HG03439 (cell line): ENCODE data around the gene ATP4A.

ENCODE experiments used
- ATAC-seq: cut with Tn5 transposase; IDR thresholded peaks from one replicate; pipeline ENCODE4 v1.9.1; 2021; ENCODE audit warnings: mild to moderate bottlenecking, moderate library complexity; ENCODE audit not compliant: unreplicated experiment

ATP4A gene

DNA sequence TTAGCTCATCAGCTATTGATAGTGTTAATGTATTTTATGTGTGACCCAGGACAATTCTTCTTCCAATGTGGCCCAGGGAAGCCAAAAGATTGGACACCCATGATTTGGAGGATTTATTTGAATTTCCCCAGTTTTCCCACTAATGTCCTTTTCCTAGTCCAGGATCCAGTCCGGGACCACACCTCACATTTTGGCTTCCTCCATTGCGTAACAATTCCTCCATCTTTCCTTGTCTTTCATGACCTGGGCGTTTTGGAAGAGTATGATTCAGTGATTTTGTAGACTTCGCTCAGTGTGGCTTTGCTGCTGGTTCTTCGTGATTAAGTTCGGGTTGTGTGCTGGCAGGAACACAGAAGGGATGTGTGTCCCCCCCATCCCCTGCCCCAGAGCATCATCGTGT lies 3.3 kb upstream of the ATP4A start:
- no peak for ATAC-seq

DNA sequence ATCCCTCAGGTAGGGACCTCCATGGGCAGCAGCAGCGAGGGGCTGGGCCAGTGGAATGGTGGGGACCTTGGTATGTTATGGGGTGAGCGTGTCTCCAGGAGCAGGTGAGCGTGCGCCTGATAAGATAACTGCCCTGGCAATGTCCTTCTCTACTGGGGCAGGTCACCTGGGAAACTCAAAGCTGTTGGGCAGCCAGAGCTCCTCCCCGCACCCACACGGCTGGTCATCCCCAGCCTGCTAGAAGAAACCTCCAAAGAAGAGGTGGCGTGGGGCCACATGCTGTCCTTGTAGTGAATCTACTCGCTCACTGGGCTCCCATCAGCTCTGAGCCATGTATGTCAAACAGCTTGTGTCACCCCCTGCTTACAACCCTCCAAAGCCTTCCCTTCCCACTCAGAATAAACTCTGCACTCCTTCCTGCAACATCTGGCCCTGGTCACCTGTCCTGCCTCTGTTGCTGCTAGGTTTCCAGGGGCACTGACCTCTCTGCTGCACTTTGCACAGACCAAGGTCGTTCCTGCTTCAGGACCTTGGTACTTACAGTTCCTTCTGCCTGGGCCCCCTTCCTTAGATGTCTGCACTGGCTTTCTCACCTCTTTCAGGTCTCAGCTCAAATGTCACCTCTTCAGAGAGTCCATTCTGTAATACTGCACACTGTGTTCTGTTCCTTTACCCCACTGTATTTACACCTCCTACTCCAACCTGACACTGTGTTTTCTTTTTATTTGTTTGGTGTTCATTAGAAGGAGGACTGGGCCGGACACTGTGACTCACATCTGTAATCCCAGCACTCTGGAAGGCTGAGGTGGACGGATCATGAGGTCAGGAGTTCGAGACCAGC lies 1.8 kb upstream of the ATP4A start:
- no peak for ATAC-seq

DNA sequence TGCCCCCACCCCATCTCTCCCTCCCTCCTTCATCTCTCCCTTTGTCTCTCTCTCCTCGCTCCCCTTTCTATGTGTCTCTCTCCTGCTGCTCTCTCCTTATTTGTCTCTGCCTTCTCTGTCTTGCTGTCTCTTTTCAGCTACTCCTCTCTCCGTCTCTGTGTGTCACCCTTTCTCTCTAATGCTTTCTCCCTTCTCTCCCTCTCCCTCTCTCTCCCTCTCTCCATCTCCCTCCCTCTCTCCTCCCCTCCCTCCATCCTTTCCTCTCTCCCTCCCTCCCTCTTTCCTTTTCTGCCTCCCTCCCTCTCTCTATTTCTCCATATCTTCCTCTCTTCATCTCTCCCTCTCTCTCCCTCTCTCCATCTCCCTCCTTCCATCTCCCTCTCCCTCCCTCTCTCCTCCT lies 682 bp downstream of the ATP4A start:
- no peak for ATAC-seq

DNA sequence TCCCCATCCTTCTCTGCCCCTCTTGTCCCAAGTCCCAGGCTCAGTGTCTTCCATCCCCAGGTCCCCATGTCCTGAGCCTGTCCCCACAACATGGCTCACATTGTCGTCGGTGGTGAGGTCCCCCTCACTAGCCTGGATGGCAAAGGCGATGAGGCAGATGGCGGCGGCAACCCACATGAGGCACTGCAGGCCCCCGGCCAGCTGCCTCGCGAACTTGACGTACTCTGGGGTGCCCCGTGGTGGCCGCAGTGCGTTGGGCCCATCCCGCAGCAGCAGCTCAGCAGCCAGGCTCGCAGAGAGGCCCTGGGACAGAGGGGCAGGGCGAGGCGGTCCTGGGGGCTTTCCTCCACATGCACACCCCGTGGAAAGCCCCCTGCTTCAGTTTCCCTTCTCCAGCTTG lies 1.1 kb downstream of the ATP4A start:
- ATAC-seq, result no peak

DNA sequence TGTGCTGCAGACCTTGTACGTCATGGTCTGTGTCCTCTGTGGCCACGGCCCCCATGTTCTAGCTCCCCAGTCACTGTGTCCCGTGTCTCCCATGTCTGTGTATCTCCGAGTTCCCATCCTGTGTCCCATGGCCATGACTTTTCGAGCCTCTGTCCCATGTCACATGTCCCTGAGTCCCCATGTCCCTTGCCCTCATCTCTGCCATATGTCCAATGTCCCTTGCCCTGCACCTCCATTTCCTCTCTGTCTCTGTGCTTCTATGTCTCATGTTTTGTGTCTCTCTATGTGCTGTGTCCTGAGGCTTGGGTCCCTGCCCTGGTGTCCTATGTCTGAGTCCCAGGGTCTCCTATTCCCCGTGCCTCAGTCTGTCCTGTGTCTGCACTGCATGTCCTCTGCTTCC lies 2.0 kb downstream of the ATP4A start:
- no peak for ATAC-seq

DNA sequence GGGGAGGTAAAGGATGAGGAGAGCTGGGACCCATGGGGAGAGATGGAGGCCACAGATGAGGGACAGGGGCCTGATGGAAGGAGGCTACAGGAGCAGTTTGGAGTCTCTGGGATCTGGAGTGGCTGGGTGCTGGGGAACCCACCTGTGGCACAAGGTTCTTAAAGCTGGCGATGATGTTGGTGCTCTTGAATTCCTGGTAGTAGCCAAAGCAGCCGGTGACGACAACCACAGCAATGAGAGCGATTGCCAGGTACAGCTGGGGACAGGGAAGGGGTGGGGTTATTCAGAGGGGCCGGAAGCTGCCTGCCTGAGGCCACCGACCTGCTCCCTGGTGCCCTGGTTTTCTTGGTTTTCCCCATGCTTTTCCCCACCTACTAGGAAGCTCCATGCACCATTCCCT lies 2.8 kb downstream of the ATP4A start:
- ATAC-seq, result no peak

DNA sequence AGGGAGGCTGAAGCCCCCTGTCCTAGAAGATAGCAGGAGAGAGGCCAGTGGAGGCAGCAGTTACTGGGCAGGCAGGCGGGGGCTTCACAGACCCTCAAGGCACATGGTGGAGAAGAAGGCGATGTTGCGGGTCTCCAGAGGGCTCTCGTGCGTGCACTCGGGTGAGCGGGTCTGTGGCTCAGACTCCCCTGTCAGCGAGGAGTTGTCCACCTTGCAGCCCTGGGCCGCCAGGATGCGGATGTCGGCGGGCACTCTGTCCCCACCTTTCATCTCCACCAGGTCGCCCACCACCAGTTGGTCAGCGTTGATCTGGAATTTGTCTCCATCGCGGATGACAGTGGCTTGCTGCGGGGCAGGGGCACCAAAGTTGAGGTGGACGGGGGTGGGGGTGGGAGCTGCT lies 3.2 kb downstream of the ATP4A start:
- no peak for ATAC-seq

DNA sequence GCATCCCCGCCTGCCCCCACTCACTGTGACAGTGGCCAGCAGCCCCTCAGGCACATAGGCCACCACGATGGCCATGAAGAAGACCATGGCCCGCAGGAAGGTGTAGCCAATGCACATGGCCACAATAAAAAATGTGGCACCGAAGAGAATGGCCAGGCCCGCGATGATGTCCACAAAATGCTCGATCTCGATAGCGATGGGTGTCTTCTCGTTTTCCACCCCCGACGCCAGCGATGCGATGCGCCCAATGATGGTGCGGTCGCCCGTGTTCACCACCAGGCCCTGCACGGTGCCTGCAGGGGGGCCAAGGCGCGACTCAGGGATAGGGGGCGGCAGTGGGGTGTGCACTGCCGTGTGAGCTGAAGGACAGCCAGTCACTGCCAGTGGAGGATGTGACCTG lies 3.7 kb downstream of the ATP4A start:
- ATAC-seq, result no peak

DNA sequence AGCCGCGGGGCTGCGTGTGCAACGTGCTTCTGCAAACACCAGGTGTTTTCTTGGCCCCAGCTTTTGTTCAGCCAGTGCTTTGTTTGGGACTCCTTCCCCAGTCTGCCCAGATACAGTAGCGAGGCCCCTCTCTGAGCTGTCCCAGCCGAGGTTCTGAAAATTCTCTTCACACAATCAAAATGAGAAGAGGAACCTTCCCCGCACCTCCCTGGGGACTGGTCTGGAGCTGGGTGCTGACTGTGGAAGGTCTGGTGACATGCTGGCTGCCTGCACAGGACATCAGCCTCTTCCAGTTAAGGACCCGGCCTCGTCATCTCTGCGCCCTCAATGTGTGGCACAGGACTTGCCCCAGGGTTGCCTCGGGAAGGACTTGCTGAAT lies 4.2 kb downstream of the ATP4A start:
- ATAC-seq, result no peak

DNA sequence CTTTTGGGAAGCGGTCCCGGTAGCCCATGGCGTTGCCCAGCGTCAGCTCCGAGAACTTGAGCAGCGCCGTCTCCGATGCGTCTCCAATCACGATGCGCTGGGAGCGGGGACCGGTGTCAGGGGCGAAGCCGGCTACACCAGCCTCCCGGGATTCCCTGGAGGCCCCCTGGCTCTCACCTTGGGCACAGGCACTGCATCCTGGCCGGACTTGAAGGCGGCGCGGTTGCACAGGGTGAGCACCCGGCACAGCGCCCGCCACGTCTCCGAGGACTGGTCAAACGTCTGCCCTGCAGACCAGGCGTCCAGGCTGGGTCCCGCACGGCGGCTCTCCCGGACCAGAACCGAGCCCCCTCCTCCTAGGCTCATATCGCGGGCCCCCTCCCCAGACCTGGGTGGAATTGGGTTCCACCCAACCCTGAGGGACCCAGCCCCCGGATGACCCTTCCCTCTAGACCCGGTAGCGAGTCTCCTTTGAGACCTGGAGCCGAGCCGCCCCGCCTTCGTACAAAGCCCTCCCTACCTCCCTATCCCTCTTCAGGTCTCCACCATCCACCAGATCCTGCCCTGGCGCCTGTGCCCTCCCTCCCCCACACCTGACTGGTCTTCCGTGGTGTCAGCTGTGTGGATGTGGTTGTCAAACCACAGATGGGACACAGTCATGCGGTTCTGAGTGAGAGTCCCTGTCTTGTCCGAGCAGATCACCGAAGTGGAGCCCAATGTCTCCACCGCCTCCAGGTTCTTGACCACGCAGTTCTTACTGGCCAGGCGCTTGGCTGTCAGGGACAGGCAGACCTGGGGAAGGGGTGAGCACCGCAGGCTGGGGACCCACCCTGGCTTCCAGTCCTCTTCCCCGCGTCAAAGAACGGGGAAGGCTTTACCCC lies 4.8 kb downstream of the ATP4A start:
- ATAC-seq, result no peak

DNA sequence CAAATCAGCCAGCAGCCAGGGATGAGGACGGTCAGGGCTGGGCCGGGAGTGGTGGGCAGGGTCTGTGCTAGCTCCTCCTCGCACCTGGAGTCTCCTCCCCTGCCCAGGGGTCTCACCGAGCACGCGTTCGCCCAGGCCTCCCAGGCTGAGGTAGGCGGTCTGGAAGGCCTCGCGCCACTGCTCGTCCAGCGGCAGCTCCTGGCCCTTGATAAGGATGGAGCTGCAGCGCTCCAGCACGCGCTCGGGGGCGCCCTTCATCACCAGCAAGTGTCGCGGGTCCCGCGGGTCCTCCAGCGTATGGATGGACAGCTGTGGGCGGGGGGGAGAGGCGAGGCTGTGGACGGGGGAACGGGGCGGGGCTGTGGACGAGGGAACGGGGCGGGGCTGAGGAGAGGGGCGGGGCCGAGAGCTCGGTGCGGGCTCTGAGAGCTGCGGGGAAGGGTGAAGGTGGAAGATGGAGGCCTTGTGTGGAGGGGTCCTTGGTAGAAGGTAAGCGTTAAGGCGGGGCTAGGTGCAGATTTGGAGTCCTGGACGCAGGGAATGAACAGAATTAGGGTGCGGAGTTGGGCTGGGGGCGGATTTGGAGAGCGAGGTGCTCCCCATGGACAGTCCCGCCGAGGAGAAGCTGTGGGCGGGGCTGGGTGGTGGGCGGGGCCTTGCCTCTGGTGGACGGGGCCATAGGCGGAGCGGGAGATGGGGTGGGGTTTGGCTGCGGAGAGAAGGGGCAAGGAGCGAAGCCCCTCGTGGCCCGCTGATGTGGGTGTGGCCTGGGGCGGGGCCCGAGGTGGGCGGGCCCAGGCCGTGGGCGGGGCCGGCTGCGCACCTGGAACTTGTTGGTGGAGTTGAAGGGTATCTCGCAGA lies 5.7 kb downstream of the ATP4A start:
- no peak for ATAC-seq

DNA sequence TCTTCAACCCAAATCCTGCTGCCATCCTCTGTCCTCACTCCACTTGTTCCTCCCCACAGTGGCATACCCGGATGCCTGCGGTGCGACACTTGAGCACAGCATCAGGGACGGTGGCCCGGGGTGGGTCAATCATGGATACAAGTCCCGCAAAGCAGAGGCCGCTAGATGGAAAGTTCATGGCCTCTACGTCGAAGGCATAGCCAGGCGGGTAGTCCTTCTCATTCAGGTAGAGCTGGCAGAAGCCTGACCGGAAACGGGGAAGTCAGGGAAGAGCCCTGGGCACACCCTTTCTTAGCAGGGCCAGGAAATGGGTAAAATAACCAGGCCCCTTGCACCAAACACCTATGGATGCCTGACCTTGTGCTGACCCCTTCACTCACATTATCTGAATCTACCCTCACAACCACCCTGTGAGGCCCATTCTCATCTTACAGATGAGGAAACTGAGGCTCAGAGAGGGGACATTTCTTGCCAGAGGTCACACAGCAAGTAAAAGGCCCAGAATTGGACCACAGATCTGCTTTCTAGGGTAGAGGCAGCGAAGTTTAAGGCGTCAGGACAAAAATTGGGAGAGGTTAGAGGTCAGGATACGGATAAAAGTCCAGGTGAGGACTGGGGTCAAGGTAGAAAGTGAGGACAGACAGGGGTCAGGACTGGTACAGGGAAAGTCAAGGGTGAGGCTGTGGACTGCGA lies 6.5 kb downstream of the ATP4A start:
- no peak for ATAC-seq

DNA sequence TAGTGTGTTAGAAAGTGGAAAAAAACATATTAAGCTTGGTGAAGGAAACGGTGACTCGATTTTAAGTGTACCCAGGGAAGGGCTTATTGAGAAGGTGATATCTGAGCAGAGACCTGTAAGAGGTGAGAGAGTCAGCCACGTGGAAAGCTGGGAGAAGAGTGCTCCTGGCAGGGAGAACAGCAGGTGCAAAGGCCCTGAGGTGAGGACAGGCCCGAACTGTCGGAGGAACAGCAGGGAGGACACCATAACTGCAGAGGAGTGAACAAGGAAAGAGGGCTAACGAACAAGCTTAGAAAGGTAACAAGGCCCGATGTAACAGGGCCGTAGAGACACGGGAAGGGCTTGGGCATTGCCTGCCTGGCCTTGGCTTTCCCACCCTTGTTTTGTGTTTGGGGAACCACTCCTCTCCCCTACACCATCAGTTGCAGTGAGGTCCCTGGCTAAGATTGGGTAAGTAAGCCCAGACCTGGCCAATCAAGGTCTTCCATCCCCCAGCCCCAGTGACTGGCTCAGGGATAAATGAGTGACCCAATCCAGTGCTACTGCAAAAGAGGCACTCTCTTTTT lies 7.3 kb downstream of the ATP4A start:
- no peak for ATAC-seq

DNA sequence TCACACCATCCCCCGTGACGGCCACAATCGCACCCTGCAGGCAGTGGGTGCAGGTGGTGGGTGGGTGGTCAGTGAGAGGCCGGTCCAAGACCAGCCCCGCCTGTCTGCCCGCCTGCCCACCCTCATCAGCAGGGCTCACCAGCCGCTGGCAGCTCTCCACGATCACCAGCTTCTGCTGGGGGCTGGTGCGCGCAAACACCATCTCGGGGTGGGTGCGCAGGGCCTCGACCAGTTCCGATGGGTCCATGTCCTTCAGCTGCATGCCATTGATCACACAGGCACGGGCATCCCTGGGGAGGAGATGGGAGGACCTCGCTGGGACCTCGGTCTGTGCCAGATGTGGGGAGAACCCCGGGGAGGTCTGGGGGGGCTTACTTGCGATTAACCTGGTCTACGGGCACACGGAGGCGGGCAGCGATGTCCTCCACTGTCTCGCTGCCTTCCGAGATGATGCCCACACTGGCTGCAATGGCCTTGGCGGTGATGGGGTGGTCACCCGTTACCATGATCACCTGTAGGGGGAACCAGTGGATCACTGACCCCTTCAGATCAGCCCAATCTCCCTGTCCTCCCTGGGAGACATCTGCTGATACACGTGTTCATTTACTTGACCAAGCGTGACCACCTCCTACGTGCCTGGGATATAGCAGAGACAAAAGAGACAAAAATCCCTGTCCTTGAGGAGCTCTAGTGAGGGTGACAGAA lies 8.0 kb downstream of the ATP4A start:
- no peak for ATAC-seq

DNA sequence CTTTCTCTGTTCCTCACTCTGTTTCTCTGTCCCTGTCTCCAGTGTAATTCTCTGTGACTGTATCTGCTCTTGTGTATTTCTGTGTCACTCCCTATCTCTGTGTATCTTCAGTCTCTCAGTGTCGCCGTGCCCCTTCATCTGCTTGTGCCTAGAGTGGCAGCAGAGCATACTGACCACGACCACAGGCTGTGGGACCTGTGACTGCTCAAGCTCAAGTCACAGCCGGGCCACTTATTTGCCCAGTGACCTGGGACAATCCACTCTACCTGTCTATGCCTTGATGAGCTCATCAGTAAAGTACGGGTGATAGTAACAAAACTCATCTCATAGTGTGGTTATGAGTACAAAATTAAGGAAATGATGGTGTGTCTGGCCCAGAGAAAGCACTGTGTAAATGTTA lies 9.4 kb downstream of the ATP4A start:
- no peak for ATAC-seq

DNA sequence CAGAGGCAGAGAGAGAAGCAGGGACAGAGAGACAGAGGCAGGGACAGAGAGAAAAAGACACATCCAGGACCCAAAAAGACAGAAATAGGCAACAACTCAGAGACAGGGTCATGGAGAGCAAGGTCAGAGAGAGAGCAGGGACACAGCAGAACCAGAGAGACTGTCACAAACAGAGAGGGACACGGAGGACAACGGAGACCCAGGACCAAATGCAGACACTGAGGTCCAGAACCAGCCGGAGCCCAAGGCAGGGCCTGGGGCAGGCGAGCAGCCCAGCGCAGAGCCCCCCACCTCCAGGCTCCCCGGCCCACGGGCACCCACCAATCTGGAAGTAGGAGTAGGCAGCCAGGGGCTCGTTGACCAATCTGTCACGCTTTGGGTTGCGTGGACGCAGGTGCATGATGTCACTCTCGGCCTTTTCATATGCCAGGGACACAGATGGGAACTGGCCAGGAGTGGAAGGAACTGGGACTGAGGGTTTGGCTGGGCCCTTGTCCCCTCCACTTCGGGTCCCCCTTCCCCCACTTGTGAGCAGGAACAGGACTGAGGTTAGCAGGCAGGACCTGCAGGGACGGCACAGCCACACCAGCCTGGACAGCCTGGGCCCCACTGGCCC lies 10.0 kb downstream of the ATP4A start:
- ATAC-seq, result no peak

DNA sequence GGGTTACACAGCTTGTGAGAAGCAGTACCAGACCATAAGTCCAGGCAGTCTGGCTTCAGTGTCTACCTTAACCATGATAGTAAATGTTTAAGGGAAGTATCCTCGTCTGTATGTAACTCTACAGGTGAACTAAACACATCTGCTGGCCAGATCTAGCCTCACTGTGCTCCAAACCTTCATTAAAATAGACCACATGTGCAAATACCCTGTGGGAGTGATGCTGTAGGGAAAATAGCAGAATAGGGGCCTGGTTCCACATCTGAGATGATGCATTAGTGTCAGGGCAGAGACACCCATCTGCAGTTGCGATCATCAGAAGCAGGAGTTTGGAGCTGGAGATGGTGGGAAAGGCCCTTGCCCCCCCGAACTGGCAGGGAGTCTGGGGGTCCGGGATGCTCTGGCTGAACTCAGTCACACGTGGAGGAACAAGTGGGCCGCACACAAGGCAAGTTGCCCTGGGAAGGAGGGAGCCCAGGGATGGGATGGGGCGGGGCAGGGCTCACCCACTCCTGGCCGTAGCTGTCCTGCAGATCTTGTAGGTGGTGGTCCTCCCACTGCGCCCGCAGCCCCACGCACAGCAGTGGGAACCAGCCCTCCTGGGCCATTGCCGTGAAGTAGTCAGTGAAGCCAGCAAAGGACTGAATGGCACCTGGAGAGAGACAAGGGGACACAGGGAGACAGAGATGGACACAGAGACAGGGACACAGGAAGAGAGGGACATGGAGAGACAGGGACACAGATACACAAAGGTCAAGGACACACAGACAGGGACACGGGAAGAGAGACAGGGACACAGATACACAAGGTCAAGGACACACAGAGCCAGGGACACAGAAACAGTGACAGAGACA lies 10.7 kb downstream of the ATP4A start:
- no peak for ATAC-seq

DNA sequence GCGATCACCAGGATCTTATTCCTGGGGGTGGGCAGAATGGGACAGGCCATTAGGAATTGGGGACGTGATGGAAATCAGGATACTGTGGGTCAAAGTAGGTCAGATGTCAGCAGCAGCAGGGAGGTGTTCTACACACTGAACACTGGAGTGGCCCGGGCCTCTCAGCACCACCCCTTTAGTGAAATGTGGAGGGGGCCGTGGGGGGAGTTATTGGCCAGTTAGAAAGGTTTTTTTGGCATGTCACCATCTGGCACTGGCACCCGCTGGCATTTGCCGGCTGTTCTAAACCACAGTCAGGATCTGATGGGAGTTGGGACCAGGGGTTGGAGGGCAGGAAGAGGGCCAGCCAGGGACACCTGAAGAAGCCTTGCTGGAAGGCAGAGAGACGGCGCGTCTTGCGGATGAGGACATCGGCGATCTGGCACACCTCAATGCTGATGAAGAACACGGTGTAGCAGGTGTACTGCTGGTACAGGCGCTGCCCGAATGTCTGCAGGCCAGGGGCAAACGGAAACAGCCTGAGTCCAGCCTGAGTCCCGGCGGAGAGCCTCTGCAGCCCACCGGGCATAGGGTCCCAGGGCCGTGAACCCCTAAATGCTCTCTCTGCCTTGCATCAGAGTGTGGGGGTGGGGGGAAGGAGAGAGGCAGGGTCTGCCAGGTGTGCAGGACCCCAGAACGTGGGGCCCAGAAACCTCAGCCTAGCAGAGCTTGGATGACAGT lies 12.2 kb downstream of the ATP4A start:
- ATAC-seq, result no peak
